LNCAP (cell line): ENCODE data around the gene DPP8.

Experiments used
- CTCF ChIP-seq: fragments of 450-650 bp; IDR thresholded peaks from 2 replicates; pipeline ENCODE4 v1.5.1; 2017; ENCODE audit warnings: mild to moderate bottlenecking

DPP8 gene

GRCh38 chr15:65431731-65432130 lies 85.8 kb downstream of the DPP8 start:
- TF ChIP-seq CTCF = no peak

- TF ChIP-seq CTCF = no peak
Observed at GRCh38 chr15:65426216-65426853, 91.2 kb downstream of the DPP8 start.

GRCh38 chr15:65424683-65425082 lies 92.8 kb downstream of the DPP8 start:
- TF ChIP-seq CTCF = no peak

GRCh38 chr15:65423976-65424679 lies 93.4 kb downstream of the DPP8 start:
- TF ChIP-seq CTCF = no peak

- no peak for TF ChIP-seq CTCF
Observed at GRCh38 chr15:65423150-65423975, 94.1 kb downstream of the DPP8 start.

GRCh38 chr15:65421360-65422215 lies 95.9 kb downstream of the DPP8 start:
- TF ChIP-seq CTCF = no peak

- no peak for TF ChIP-seq CTCF
Observed at GRCh38 chr15:65420975-65421359, 96.5 kb downstream of the DPP8 start.
